Activated naive CD8-positive, alpha-beta T cell treated with anti-CD3 and anti-CD28 coated beads, Interleukin-2, amount 50 U/mL, for 24 hours (primary cell): ENCODE data around the gene PIP5K1C.
A peak's percentile ranks its signal among the peaks of the same experiment; 100 is the strongest.

ENCODE experiments used
- ATAC-seq: fragments of 150-1000 bp; cut with Tn5 transposase; one replicate; pipeline ENCODE4 v1.10.0; 2021
- DNase-seq: peaks from one replicate; pipeline ENCODE4 v3.0.0; 2021
- H3K27ac Mint-ChIP-seq: one replicate; pipeline ENCODE4 v1.8.0; 2021; ENCODE audit warnings: mild to moderate bottlenecking, mixed read lengths
- H3K27me3 Mint-ChIP-seq: one replicate; pipeline ENCODE4 v1.8.0; 2021; ENCODE audit warnings: mixed read lengths
- H3K36me3 Mint-ChIP-seq: one replicate; pipeline ENCODE4 v1.8.0; 2021; ENCODE audit warnings: low read depth, mixed read lengths
- H3K4me1 Mint-ChIP-seq: one replicate; pipeline ENCODE4 v1.8.0; 2021; ENCODE audit warnings: mixed read lengths
- H3K4me3 Mint-ChIP-seq: one replicate; pipeline ENCODE4 v1.8.0; 2021; ENCODE audit warnings: mild to moderate bottlenecking, moderate library complexity, mixed read lengths
- H3K9me3 Mint-ChIP-seq: one replicate; pipeline ENCODE4 v1.8.0; 2021; ENCODE audit warnings: mixed read lengths

PIP5K1C gene

GRCh38 chr19:3618144-3618810, 82.0 kb downstream of the PIP5K1C start:
- no peaks in the 10 kb centered on the region for H3K9me3 Mint-ChIP-seq
- DNase-seq (peak; percentile 76), ATAC-seq (peak; percentile 31)
- H3K27me3 Mint-ChIP-seq: no peaks in the 10 kb centered on the region
- H3K27ac Mint-ChIP-seq: no peak overlapping the region
- H3K4me1 Mint-ChIP-seq: peaks cover 12% of the 10 kb centered on the region
- H3K36me3 Mint-ChIP-seq: peaks cover 6% of the 10 kb centered on the region
- H3K4me3 Mint-ChIP-seq: no peak overlapping the region

- ATAC-seq (no peak), DNase-seq (no peak)
- Mint-ChIP-seq H3K4me1 (peaks cover 12% of the 10 kb centered on the region), H3K4me3 (no peak overlapping the region), H3K27ac (no peak overlapping the region), H3K9me3 (no peaks in the 10 kb centered on the region), H3K36me3 (peaks cover 6% of the 10 kb centered on the region), H3K27me3 (no peaks in the 10 kb centered on the region)
Observed at GRCh38 chr19:3617463-3617862, 82.8 kb downstream of the PIP5K1C start.

GRCh38 chr19:3615524-3616135, 84.6 kb downstream of the PIP5K1C start:
- no peak for DNase-seq
- Mint-ChIP-seq H3K36me3 (peaks cover 8% of the 10 kb centered on the region), H3K4me1 (peaks cover 12% of the 10 kb centered on the region), H3K4me3 (no peak overlapping the region), H3K9me3 (no peaks in the 10 kb centered on the region), H3K27ac (no peak overlapping the region), H3K27me3 (no peaks in the 10 kb centered on the region)
- ATAC-seq: no peak

GRCh38 chr19:3614858-3615505, 85.3 kb downstream of the PIP5K1C start:
- no peak for ATAC-seq
- no peak for DNase-seq
- Mint-ChIP-seq H3K36me3 (peaks cover 11% of the 10 kb centered on the region), H3K27ac (no peak overlapping the region), H3K4me1 (peaks cover 12% of the 10 kb centered on the region), H3K27me3 (no peaks in the 10 kb centered on the region), H3K9me3 (no peaks in the 10 kb centered on the region), H3K4me3 (no peak overlapping the region)

GRCh38 chr19:3613818-3614661, 86.2 kb downstream of the PIP5K1C start:
- H3K4me1 Mint-ChIP-seq: peaks cover 12% of the 10 kb centered on the region
- H3K4me3 Mint-ChIP-seq: no peak overlapping the region
- no peaks in the 10 kb centered on the region for H3K27me3 Mint-ChIP-seq
- H3K27ac Mint-ChIP-seq: no peak overlapping the region
- ATAC-seq (no peak), DNase-seq (no peak)
- no peaks in the 10 kb centered on the region for H3K9me3 Mint-ChIP-seq
- peaks cover 11% of the 10 kb centered on the region for H3K36me3 Mint-ChIP-seq

GRCh38 chr19:3612901-3613741, 87.1 kb downstream of the PIP5K1C start:
- Mint-ChIP-seq H3K4me1 (peaks cover 13% of the 10 kb centered on the region), H3K27me3 (no peaks in the 10 kb centered on the region), H3K36me3 (peaks cover 11% of the 10 kb centered on the region), H3K27ac (no peak overlapping the region), H3K9me3 (no peaks in the 10 kb centered on the region), H3K4me3 (no peak overlapping the region)
- no peak for ATAC-seq
- DNase-seq: no peak

- H3K27ac Mint-ChIP-seq: no peak overlapping the region
- DNase-seq (no peak), ATAC-seq (no peak)
- no peaks in the 10 kb centered on the region for H3K9me3 Mint-ChIP-seq
- H3K4me1 Mint-ChIP-seq: peaks cover 12% of the 10 kb centered on the region
- H3K27me3 Mint-ChIP-seq: no peaks in the 10 kb centered on the region
- H3K4me3 Mint-ChIP-seq: no peak overlapping the region
- H3K36me3 Mint-ChIP-seq: peaks cover 11% of the 10 kb centered on the region
Observed at GRCh38 chr19:3612330-3612729, 87.9 kb downstream of the PIP5K1C start.

- Mint-ChIP-seq H3K27me3 (no peaks in the 10 kb centered on the region), H3K9me3 (no peaks in the 10 kb centered on the region), H3K36me3 (peaks cover 11% of the 10 kb centered on the region), H3K4me1 (peaks cover 8% of the 10 kb centered on the region), H3K27ac (no peak overlapping the region), H3K4me3 (no peak overlapping the region)
- ATAC-seq (no peak), DNase-seq (no peak)
Observed at GRCh38 chr19:3611841-3612240, 88.4 kb downstream of the PIP5K1C start.

- Mint-ChIP-seq H3K4me1 (peaks cover 8% of the 10 kb centered on the region), H3K9me3 (no peaks in the 10 kb centered on the region)
Observed at GRCh38 chr19:3610745-3611717, 89.2 kb downstream of the PIP5K1C start.

GRCh38 chr19:3609779-3610719, 90.2 kb downstream of the PIP5K1C start:
- no peak overlapping the region for H3K27ac Mint-ChIP-seq
- H3K4me1 Mint-ChIP-seq: peaks cover 8% of the 10 kb centered on the region
- DNase-seq: no peak
- no peaks in the 10 kb centered on the region for H3K9me3 Mint-ChIP-seq
- no peak overlapping the region for H3K4me3 Mint-ChIP-seq
- H3K36me3 Mint-ChIP-seq: peaks cover 11% of the 10 kb centered on the region
- no peaks in the 10 kb centered on the region for H3K27me3 Mint-ChIP-seq
- no peak for ATAC-seq

More at GRCh38 chr19:3610745-3611717, 89.2 kb downstream of the PIP5K1C start:
- Mint-ChIP-seq H3K27ac (no peak overlapping the region), H3K4me3 (no peak overlapping the region), H3K36me3 (peaks cover 11% of the 10 kb centered on the region), H3K27me3 (no peaks in the 10 kb centered on the region)
- no peak for DNase-seq
- no peak for ATAC-seq

GRCh38 chr19:3608750-3609322, 91.4 kb downstream of the PIP5K1C start:
- H3K4me1 Mint-ChIP-seq: peaks cover 9% of the 10 kb centered on the region
- no peaks in the 10 kb centered on the region for H3K9me3 Mint-ChIP-seq
- ATAC-seq: no peak
- no peaks in the 10 kb centered on the region for H3K27me3 Mint-ChIP-seq
- no peak overlapping the region for H3K27ac Mint-ChIP-seq
- no peak overlapping the region for H3K4me3 Mint-ChIP-seq
- DNase-seq: no peak
- peaks cover 11% of the 10 kb centered on the region for H3K36me3 Mint-ChIP-seq

GRCh38 chr19:3608079-3608641, 92.1 kb downstream of the PIP5K1C start:
- Mint-ChIP-seq H3K4me3 (peak overlapping the region; percentile 16), H3K27ac (no peak overlapping the region), H3K9me3 (no peaks in the 10 kb centered on the region), H3K4me1 (peaks cover 9% of the 10 kb centered on the region), H3K27me3 (no peaks in the 10 kb centered on the region), H3K36me3 (peaks cover 7% of the 10 kb centered on the region)
- DNase-seq (no peak), ATAC-seq (no peak)
